Body of pancreas (tissue), 4 donors: ENCODE measurements around the gene OTUB2.

Source experiments
- CTCF ChIP-seq, 7 experiments: fragments of 450-650 bp in 4 of 7; fragments of 200-600 bp in 3 of 7; sonication (generic) in 3 of 7; IDR thresholded peaks; one replicate each; pipeline ENCODE4 v1.5.1; 2016 to 2019; ENCODE audit warnings: antibody characterized with exemption in 7 of 7
- POLR2A ChIP-seq, 3 donors: fragments of 450-650 bp; IDR thresholded peaks; one replicate each; pipeline ENCODE4 v1.6.1; 2016; ENCODE audit warnings: antibody characterized with exemption in 3 of 3, mild to moderate bottlenecking in 2 of 3

GRCh38 chr14:94045563-94046345, 19.6 kb downstream of the OTUB2 start:
- TF ChIP-seq POLR2A (IDR thresholded peaks at IDR 0.05) (no peak), CTCF (IDR thresholded peaks at IDR 0.05) (no peak)
